Fibroblast of upper back skin (primary cell): Measurements from ENCODE around the gene MRFAP1.
"Not testable (repeated sequence)": the region's sequence is repeated elsewhere in the genome, so short reads cannot be mapped to it uniquely, and the experiment has no call there.

ENCODE experiments used
- DNase-seq: peaks from one replicate; pipeline ENCODE4 v3.0.0-alpha.2; 2013

The MRFAP1 gene

GRCh38 chr4:6641164-6641970 is 882 bp downstream of the MRFAP1 start:
- peak; percentile 18 for DNase-seq

GRCh38 chr4:6641971-6642320 is 1.5 kb downstream of the MRFAP1 start:
- no peak for DNase-seq

GRCh38 chr4:6643141-6643847 is 2.8 kb downstream of the MRFAP1 start:
- no peak for DNase-seq

- DNase-seq, result no peak
These were observed 4.5 kb downstream of the MRFAP1 start for GRCh38 chr4:6644792-6645530.

- DNase-seq, result no peak
These were observed 6.7 kb downstream of the MRFAP1 start for GRCh38 chr4:6647169-6647568.

GRCh38 chr4:6647582-6648230 is 7.2 kb downstream of the MRFAP1 start:
- DNase-seq, result no peak

- no peak for DNase-seq
These were observed 8.7 kb downstream of the MRFAP1 start for GRCh38 chr4:6649216-6649615.

GRCh38 chr4:6654211-6654610 is 13.7 kb downstream of the MRFAP1 start:
- not testable (repeated sequence) for DNase-seq

GRCh38 chr4:6655291-6655690 is 14.8 kb downstream of the MRFAP1 start:
- DNase-seq, result not testable (repeated sequence)

- no peak for DNase-seq
These were observed 15.4 kb downstream of the MRFAP1 start for GRCh38 chr4:6655924-6656323.

GRCh38 chr4:6657242-6658208 is 17.0 kb downstream of the MRFAP1 start:
- no peak for DNase-seq

- DNase-seq, result no peak
These were observed 17.7 kb downstream of the MRFAP1 start for GRCh38 chr4:6658209-6658595.

- peak; percentile 12 for DNase-seq
These were observed 18.2 kb downstream of the MRFAP1 start for GRCh38 chr4:6658597-6659075.

GRCh38 chr4:6659897-6660296 is 19.4 kb downstream of the MRFAP1 start:
- no peak for DNase-seq

GRCh38 chr4:6660430-6660829 is 19.9 kb downstream of the MRFAP1 start:
- no peak for DNase-seq

GRCh38 chr4:6662591-6662990 is 22.1 kb downstream of the MRFAP1 start:
- no peak for DNase-seq

GRCh38 chr4:6663596-6664393 is 23.3 kb downstream of the MRFAP1 start:
- DNase-seq, result no peak

GRCh38 chr4:6665320-6665654 is 24.8 kb downstream of the MRFAP1 start:
- DNase-seq, result no peak

- DNase-seq, result no peak
These were observed 27.9 kb downstream of the MRFAP1 start for GRCh38 chr4:6668391-6668790.

- DNase-seq, result no peak
These were observed 31.2 kb downstream of the MRFAP1 start for GRCh38 chr4:6671648-6672047.

GRCh38 chr4:6672131-6672530 is 31.6 kb downstream of the MRFAP1 start:
- DNase-seq, result no peak
